Caco-2 (cell line): ENCODE results near the gene CEP126. TPM values are rescaled to one million over a fixed set of nuclear protein-coding genes. Genes with fewer than 3 reads are reported as not detected.
A peak's percentile ranks its signal among the peaks of the same experiment; 100 is the strongest.
"Not testable (repeated sequence)": the region's sequence is repeated elsewhere in the genome, so short reads cannot be mapped to it uniquely, and the experiment has no call there.

Source experiments
- BruUV-seq: library from RNA; stranded (reverse); fragments of 400-500 nt; replicated peaks from 2 replicates; lab custom pipeline; 2021; lab: Mats Ljungman, UMichigan
- CTCF ChIA-PET: fragments of 300-600 bp; sonication (Branson Sonifier 250); formaldehyde crosslinking; loops from one replicate; lab custom pipeline; 2022; ENCODE audit warnings: antibody characterized with exemption; lab: Charles Lee
- POLR2A ChIA-PET: fragments of 300-600 bp; sonication (Branson Sonifier 250); formaldehyde crosslinking; loops from one replicate; lab custom pipeline; 2022; ENCODE audit warnings: antibody characterized with exemption; lab: Charles Lee
- DNase-seq, 2 experiments: peaks; one replicate each; pipeline versions ENCODE4 v3.0.0 to v3.0.0-alpha.2; 2020 to 2022
- H3K27me3 ChIP-seq: replicated peaks from 2 replicates; pipeline ENCODE4 v1.6.0; 2011; ENCODE audit warnings: low read length; ENCODE audit not compliant: control insufficient read depth, insufficient read depth
- H3K36me3 ChIP-seq: 2 replicates; pipeline ENCODE4 v1.5.1; 2011; ENCODE audit warnings: low read length; ENCODE audit not compliant: control insufficient read depth, insufficient read depth
- H3K4me1 ChIP-seq: fragments of 250-450 bp; sonication (Bioruptor Pico); 2 replicates; pipeline ENCODE4 v1.5.1; 2020; ENCODE audit warnings: mild to moderate bottlenecking
- H3K4me3 ChIP-seq: 2 replicates; pipeline ENCODE4 v1.5.1; 2011; ENCODE audit warnings: low read depth, mild to moderate bottlenecking, control low read depth, low read length
- H3K9me3 ChIP-seq: fragments of 250-450 bp; sonication (Bioruptor Pico); 2 replicates; pipeline ENCODE4 v1.5.1; 2020; ENCODE audit warnings: mild to moderate bottlenecking, moderate library complexity
- H3K27ac Mint-ChIP-seq: one replicate; pipeline ENCODE4 v1.8.0; 2022; ENCODE audit warnings: mixed read lengths; ENCODE audit not compliant: unreplicated experiment
- H3K27me3 Mint-ChIP-seq: one replicate; pipeline ENCODE4 v1.8.0; 2022; ENCODE audit warnings: mixed read lengths; ENCODE audit not compliant: insufficient read depth, unreplicated experiment
- H3K36me3 Mint-ChIP-seq: one replicate; pipeline ENCODE4 v1.8.0; 2022; ENCODE audit warnings: mild to moderate bottlenecking, mixed read lengths; ENCODE audit not compliant: insufficient read depth, unreplicated experiment
- H3K4me1 Mint-ChIP-seq: one replicate; pipeline ENCODE4 v1.8.0; 2022; ENCODE audit warnings: low read depth, mixed read lengths; ENCODE audit not compliant: unreplicated experiment
- H3K4me3 Mint-ChIP-seq: one replicate; pipeline ENCODE4 v1.8.0; 2022; ENCODE audit warnings: mild to moderate bottlenecking, moderate library complexity, mixed read lengths; ENCODE audit not compliant: unreplicated experiment
- H3K9me3 Mint-ChIP-seq: one replicate; pipeline ENCODE4 v1.8.0; 2022; ENCODE audit warnings: mixed read lengths; ENCODE audit not compliant: unreplicated experiment
- intact Hi-C: fragments of 100-400 bp; cut with micrococcal nuclease; formaldehyde crosslinking; loops from one replicate; pipeline ENCODE4 v1.10.0; 2022; ENCODE audit not compliant: unreplicated experiment
- total RNA-seq: library from RNA; stranded (reverse); gene quantifications from 2 replicates; pipeline ENCODE4 v1.2.3, GENCODE V29; 2022
- TF ChIP-seq, protein P1 (sequence below), 2 experiments: fragments of 200-600 bp in 1 of 2; IDR thresholded peaks; 1 replicate in 1 of 2; 2 replicates in 1 of 2; pipeline versions ENCODE4 v1.5.1 to v1.8.0; 2011 to 2022; ENCODE audit warnings: antibody characterized with exemption in 1 of 2, control low read depth in 1 of 2, inconsistent platforms in 1 of 2, low read depth in 1 of 2, low read length in 1 of 2, mild to moderate bottlenecking in 1 of 2, moderate library complexity in 1 of 2; ENCODE audit not compliant: insufficient read depth in 1 of 2, severe bottlenecking in 1 of 2, unreplicated experiment in 1 of 2

The CEP126 gene
- total RNA-seq, 1 experiment from 2014 or later, result 4.3 TPM

DNA sequence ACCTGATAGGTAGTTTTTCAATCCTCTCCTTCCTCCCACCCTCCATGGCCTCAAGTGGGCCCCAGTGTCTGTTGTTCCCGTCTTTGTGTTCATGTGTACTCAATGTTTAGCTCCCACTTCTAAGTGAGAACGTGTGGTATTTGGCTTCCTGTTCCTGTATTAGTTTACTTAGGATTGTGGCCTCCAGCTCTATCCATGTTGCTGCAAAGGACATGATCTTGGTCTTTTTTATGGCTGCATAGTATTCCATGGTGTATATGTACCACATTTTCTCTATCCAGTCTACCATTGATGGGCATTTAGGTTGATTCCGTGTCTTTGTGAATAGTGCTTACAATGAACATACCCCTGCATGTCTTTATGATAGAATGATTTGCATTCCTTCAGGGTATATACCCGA lies 78.4 kb downstream of the CEP126 start:
- Mint-ChIP-seq H3K36me3 (no peaks in the 10 kb centered on the region), H3K4me3 (no peak overlapping the region), H3K27me3 (no peaks in the 10 kb centered on the region), H3K4me1 (peaks cover 8% of the 10 kb centered on the region), H3K27ac (no peak overlapping the region), H3K9me3 (no peaks in the 10 kb centered on the region)
- intact Hi-C loops, result no loop called here
- BruUV-seq, result no TSS peak
- peaks cover 4% of the 10 kb centered on the region for H3K4me1 ChIP-seq
- POLR2A ChIA-PET, result no interaction called here
- H3K27me3 ChIP-seq, result no peaks in the 10 kb centered on the region
- TF ChIP-seq, protein P1, sequence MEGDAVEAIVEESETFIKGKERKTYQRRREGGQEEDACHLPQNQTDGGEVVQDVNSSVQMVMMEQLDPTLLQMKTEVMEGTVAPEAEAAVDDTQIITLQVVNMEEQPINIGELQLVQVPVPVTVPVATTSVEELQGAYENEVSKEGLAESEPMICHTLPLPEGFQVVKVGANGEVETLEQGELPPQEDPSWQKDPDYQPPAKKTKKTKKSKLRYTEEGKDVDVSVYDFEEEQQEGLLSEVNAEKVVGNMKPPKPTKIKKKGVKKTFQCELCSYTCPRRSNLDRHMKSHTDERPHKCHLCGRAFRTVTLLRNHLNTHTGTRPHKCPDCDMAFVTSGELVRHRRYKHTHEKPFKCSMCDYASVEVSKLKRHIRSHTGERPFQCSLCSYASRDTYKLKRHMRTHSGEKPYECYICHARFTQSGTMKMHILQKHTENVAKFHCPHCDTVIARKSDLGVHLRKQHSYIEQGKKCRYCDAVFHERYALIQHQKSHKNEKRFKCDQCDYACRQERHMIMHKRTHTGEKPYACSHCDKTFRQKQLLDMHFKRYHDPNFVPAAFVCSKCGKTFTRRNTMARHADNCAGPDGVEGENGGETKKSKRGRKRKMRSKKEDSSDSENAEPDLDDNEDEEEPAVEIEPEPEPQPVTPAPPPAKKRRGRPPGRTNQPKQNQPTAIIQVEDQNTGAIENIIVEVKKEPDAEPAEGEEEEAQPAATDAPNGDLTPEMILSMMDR (IDR thresholded peaks at IDR 0.05; ENCODE audit: insufficient read depth in 1 of 2, low read depth in 1 of 2, low read length in 1 of 2, severe bottlenecking in 1 of 2, unreplicated experiment in 1 of 2), result no peak
- no peaks in the 10 kb centered on the region for H3K36me3 ChIP-seq
- H3K9me3 ChIP-seq, result no peaks in the 10 kb centered on the region; the same call in 1 of the 2 replicates
- CTCF ChIA-PET, result no interaction called here
- no peak overlapping the region for H3K4me3 ChIP-seq
- DNase-seq, result no peak

DNA sequence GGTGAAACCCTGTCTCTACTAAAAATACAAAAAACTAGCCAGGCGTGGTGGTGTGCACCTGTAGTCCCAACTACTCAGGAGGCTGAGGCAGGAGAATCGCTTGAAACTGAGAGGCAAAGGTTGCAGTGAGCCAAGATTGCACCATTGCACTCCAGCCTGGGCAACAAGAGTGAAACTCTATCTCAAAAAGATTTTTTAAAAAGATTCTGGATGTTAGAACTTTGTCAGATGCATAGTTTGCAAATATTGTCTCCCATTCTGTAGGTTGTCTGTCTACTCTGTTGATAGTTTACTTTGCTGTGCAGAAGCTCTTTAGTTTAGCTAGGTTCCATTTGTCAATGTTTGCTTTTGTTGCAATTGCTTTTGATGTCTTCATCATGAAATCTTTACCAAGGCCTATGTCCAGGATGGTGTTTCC lies 79.3 kb downstream of the CEP126 start:
- H3K9me3 ChIP-seq, H3K27me3 Mint-ChIP-seq, H3K36me3 Mint-ChIP-seq, intact Hi-C loops, H3K4me3 Mint-ChIP-seq, POLR2A ChIA-PET, H3K4me1 ChIP-seq, H3K27me3 ChIP-seq, H3K4me1 Mint-ChIP-seq, H3K9me3 Mint-ChIP-seq, H3K4me3 ChIP-seq, BruUV-seq, H3K36me3 ChIP-seq: not testable (repeated sequence)
- H3K27ac Mint-ChIP-seq, result peak overlapping the region; percentile 8
- CTCF ChIA-PET, result interaction anchor here (0.7 to 1.0 kb wide), 3 partner anchors 14 to 266 kb away, joined by 3 to 5 read pairs (median 4); no protein-coding TSS in a partner anchor
- peak in 1 of 2 experiments; percentile 25 for DNase-seq

DNA sequence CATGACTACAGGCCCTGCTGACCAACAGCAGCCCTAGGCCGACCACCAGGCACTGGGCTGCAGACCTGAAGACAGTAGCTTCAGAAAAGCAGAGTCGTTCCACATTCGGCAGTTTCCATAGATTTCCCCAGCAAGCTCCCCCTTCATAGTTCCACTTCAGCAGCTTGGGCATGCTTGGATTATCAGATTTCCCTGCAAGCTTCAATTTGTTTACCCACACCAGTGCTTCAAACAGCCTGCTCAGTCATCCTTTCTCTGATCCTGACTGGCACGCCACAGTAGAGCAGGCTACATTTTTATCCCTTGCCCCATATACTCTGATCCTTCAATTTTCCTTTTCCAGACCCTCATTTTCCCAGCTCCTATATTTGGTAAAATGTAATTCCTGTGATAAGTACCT lies 81.3 kb downstream of the CEP126 start:
- H3K4me3 Mint-ChIP-seq, result no peak overlapping the region
- no peak overlapping the region for H3K4me3 ChIP-seq
- no peaks in the 10 kb centered on the region for H3K4me1 ChIP-seq
- H3K36me3 ChIP-seq, result no peaks in the 10 kb centered on the region
- no peaks in the 10 kb centered on the region for H3K27me3 Mint-ChIP-seq
- no peak for DNase-seq
- no TSS peak for BruUV-seq
- H3K9me3 Mint-ChIP-seq, result no peaks in the 10 kb centered on the region
- H3K36me3 Mint-ChIP-seq, result no peaks in the 10 kb centered on the region
- POLR2A ChIA-PET, result no interaction called here
- intact Hi-C loops, result no loop called here
- H3K9me3 ChIP-seq, result no peaks in the 10 kb centered on the region; the same call in 1 of the 2 replicates
- CTCF ChIA-PET, result interaction anchor here (0.6 to 2.4 kb wide), 4 partner anchors 11 to 314 kb away, joined by 3 to 10 read pairs (median 4); no protein-coding TSS in a partner anchor
- peak overlapping the region; percentile 2 for H3K27ac Mint-ChIP-seq
- H3K4me1 Mint-ChIP-seq, result peaks cover 5% of the 10 kb centered on the region
- no peaks in the 10 kb centered on the region for H3K27me3 ChIP-seq
- TF ChIP-seq, protein P1 (IDR thresholded peaks at IDR 0.05; ENCODE audit: insufficient read depth in 1 of 2, low read depth in 1 of 2, low read length in 1 of 2, severe bottlenecking in 1 of 2, unreplicated experiment in 1 of 2), result no peak
